HG02973 (cell line): ENCODE data around the gene ARVCF.

Experiments used
- ATAC-seq: cut with Tn5 transposase; IDR thresholded peaks from one replicate; pipeline ENCODE4 v1.9.1; 2021; ENCODE audit warnings: moderate library complexity; ENCODE audit not compliant: unreplicated experiment

ARVCF gene

GRCh38 chr22:19974268-19974861 lies 42.3 kb downstream of the ARVCF start:
- ATAC-seq, result no peak

DNA sequence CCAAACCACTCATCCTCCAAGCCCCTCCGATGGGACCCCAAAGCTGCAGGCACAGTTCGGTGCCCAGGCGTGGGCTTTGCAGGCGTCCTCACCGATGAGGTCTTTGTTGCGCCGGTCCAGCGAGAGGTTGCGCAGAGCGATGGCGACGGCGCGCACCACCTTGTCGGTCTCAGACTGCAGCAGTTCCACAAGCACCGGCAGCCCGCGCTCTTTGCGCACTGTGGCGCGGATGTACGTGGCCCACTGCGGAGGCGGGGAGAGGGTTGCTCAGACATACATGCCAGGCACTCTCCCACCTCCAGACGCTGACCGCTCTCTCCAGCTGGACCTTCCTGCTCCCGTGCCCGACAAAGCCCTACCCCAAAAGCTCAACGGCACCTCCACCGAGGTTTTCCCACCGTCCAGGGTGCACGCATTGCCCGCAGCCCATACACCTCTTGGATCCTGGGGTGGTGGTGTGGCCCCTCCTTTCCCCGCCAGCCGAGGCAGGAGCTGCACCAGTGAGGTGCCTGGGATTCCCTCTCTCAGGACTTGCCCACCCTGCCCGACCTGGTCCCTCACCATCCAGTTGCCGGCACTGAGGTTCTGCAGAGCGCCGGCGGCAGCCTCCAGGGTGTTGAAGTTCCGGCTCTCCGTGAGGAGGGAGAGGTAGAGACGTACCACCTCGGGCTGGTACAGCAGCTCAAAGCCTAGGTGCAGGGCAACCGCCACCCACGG lies 42.9 kb downstream of the ARVCF start:
- ATAC-seq, result no peak

DNA sequence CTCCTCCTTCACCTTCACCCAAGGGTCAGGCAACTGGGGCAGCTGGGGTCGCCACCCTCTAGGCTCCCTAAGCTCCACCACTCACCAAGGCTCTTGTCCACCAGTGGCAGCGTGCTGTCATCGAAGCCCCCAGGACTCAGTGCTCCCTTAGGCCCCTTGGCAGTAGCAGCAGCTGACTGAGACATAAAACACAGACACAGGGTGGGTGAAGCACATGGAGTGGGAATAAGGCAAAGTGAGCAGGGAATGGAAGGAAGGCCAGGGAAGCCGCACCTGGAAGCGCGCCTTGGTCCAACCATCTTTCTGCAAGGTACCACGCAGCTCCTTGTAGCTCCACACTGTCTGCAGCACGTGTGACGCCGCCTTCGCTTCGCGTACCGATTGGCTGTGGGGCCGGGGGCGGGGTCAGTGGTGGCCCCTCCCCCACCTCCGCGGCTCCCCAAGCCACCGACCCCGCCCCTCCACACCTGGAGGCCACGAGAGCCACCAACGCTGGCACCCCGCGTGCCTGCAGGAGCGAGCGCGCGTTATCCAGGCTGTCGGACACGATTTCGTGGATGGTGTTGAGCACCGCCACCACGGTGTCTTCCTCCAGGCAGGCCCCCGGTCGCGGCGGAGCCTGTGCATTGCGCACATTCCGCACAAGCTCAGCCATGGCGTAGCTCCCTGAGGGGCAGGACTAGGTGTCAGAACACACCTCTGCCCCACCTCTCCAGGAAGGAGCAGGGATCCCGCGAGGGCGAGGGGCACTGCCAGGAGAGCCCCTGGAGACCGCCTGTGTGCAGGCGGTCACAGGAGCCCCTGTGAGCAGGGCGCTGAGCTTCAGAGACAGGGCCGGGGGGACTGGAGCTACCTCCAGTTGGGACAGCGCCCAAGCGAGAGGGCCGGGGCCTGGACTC lies 43.7 kb downstream of the ARVCF start:
- no peak for ATAC-seq

DNA sequence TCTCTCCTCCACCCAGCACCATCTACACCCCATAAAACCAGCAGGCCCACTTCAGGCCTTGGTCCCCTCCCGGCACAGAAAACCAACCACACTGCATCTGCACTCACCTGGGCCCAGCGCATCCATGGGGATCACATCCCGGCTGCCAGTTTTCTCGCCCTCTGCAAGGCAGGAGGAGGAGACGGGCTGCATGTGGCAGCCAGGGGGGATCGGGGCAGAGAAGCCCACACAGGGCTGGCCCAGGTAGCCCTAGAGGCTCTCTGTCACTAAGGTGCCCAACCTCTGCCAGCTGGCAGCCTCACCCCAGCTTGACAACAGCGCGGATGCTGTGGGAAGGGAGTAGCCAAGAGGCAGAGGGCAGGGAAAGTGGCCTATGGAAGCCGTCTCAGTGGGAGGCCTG lies 44.4 kb downstream of the ARVCF start:
- no peak for ATAC-seq

DNA sequence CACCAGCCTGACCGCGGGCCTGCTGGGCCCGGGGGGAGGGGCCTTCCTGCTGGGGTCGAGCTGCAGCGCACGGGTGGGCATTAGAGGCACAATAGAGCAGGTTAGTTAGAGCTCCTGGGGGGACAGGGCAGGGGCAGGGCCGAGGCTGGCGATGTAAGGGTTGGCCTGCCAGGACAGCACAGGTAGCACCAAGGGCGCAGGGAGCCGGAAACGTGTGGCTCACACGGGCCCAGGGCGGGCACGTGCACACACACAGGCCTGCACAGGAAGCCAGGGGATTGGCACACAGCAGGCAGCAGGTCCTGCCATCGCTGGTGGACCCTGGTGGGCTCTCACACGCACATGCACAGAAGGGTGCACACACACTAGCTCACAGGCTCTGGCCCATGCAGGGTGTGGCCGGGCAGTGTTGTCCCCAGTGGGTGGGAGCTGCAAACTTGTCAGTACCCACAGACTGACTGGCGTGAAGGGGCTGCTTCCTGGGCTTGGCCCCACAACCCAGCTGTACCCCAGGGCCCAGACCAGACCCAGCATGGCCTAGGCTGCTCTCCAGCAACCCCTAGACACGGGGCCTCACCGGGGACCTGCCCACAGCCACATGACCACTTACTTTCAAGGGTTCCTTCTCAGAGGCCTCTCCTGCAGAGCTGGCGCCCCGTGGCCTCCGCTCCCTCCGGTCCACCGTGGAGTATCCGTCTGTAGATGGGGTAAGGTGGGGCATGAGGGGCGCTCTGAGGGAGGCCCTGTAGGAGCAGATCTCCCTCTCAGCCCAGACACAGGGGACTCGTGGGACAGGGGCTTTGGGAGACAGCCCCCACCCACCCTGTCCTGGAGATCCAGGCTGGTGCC lies 45.1 kb downstream of the ARVCF start:
- no peak for ATAC-seq

- ATAC-seq, result no peak
Measured at GRCh38 chr22:19970479-19971275, 45.9 kb downstream of the ARVCF start.

GRCh38 chr22:19970031-19970478 lies 46.6 kb downstream of the ARVCF start:
- no peak for ATAC-seq

DNA sequence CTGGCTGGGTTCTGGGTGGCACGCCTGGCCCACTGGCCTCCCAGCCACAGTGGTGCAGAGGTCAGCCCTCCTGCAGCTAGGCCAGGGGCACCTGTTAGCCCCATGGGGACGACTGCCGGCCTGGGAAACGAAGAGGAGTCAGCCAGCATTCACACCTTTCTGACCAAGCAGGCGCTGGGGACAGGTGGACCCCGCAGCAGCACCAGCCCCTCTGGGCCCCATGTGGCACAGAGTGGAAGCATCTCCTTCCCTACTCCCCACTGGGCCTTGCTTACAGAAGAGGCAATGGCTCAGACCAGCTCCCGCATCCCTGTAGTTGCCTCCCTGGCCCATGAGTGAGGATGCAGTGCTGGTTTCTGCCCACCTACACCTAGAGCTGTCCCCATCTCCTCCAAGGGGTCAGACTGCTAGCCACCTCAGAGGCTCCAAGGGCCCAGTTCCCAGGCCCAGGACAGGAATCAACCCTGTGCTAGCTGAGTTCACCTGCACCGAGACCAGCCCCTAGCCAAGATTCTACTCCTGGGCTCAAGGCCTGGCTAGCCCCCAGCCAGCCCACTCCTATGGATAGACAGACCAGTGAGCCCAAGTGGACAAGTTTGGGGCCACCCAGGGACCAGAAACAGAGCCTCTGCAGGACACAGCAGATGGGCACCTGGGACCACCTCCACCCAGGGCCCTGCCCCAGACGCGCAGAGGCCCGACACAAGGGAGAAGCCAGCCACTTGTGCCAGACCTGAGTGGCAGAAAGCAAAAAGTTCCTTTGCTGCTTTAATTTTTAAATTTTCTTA lies 47.3 kb downstream of the ARVCF start:
- ATAC-seq, result no peak

DNA sequence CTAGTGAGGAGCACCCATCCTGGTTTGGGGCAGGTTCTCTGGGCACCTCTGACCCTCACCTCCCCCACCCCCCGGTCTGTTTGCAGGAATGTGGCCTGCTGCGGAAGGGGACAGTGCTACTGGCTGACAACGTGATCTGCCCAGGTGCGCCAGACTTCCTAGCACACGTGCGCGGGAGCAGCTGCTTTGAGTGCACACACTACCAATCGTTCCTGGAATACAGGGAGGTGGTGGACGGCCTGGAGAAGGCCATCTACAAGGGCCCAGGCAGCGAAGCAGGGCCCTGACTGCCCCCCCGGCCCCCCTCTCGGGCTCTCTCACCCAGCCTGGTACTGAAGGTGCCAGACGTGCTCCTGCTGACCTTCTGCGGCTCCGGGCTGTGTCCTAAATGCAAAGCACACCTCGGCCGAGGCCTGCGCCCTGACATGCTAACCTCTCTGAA lies 48.2 kb downstream of the ARVCF start:
- no peak for ATAC-seq

DNA sequence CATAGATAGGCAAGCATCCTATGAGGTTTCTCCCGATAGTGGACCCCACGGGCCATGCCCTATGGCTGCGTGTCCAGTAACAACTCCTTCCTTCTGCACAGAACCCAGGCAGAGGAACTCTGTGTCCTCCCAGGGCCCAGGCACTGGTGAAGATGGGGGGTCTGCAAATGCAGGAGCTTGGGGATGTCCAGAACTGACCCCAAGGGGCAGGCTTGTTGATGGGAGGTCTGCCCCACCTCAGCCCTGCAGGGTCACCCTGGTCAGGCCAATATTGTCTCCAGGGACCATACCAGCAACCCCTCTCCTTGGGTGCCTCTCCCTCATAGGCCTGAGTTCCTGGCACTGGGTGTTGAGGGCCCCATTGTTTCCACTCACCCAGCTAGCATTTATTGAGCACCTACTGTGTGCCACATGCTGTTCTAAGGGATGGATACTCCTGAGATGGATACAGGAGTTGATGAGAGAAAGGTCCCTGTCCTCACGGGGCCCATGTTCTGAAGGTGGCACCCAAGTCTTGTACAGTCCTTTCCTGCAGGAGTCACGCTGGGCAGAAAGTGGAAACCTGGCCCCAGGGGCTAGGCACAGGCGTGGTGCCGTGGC lies 48.7 kb downstream of the ARVCF start:
- ATAC-seq, result no peak

GRCh38 chr22:19966908-19967750 lies 49.5 kb downstream of the ARVCF start:
- no peak for ATAC-seq

DNA sequence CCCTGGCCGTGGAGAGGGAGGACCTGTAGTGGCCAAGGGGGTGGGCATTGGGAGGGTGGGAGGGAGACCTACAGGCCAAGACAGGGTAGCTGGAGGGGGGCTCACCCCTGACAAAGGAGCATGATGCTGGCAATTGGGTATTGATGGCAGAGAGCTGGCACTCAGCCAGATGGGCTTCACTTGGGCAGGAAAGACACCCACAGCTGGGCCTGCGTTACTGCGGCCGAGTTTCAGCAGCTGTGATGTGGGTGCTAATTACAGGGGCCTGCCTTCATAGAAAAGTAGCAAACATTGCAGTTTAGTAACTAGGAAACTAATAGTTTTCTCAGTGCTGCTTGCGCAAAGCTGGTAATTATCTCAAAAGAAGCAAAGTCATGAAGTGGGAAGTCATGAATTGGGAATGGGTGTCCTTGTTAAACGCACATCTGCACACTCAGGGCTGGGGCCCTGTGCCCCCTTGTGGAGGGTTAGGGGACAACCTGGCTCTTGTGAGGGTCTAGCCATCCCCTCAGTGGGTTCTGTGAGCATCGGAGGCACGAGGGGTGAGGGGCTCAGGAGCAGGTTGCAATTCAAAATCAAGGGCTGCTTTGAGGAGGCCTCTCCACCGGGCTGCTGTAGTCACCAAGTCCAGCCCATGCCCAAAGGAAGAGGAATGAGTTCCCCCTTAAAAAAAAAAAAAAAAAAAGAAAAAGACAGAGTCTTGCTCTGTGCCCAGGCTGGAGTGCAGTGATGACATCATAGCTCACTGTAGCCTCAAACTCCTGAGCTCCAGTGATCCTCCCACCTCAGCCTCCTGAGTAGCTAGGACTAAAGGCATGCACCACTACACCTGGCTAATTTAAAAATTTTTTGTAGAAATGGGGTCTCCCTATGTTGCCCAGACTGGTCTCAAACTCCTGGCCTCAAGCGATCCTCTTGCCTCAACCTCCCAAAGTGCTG lies 50.6 kb downstream of the ARVCF start:
- no peak for ATAC-seq

- ATAC-seq, result no peak
Measured at GRCh38 chr22:19964701-19965386, 51.8 kb downstream of the ARVCF start.

DNA sequence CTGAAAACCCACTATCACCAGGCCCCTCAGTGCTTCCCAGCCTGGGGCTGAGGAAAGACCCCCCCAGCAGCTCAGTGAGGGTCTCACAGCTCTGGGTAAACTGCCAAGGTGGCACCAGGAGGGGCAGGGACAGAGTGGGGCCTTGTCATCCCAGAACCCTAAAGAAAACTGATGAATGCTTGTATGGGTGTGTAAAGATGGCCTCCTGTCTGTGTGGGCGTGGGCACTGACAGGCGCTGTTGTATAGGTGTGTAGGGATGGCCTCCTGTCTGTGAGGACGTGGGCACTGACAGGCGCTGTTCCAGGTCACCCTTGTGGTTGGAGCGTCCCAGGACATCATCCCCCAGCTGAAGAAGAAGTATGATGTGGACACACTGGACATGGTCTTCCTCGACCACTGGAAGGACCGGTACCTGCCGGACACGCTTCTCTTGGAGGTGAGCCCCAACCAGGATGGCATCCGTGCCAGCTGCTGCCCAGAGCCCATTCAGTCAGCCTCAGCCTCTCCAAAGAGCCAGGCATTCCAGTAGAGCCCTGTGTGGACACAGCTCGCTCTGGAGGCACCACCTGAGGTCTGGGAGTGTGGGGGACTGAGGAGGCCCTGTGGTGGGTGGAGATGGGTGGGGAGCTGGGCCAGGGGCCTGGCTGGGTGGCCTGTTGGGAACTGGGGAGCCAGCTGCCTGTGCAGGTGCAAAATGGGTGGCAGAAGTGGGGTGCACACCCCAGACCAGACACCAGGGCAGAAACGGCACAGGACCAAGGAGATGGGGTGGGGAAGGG lies 52.6 kb downstream of the ARVCF start:
- ATAC-seq, result no peak
